ENCODE measurements around the gene PGC. TPM values are rescaled to one million over a fixed set of nuclear protein-coding genes. Genes with fewer than 3 reads are reported as not detected.

Gene PGC
- total RNA-seq, 1 experiment from 2014 or later = not detected

GRCh38 chr6:41728073-41728936 is 18.9 kb downstream of the PGC start:
- H3K36me3 ChIP-seq = no peaks in the 10 kb centered on the region
- H3K27me3 ChIP-seq = no peaks in the 10 kb centered on the region
- DNase-seq = no peak
- no peaks in the 10 kb centered on the region for H3K9me3 ChIP-seq
- H3K4me3 ChIP-seq = no peak overlapping the region

- Histone ChIP-seq H3K4me3 (no peak overlapping the region), H3K36me3 (no peaks in the 10 kb centered on the region), H3K27me3 (no peaks in the 10 kb centered on the region), H3K9me3 (no peaks in the 10 kb centered on the region)
- DNase-seq = no peak
Measured at GRCh38 chr6:41727705-41728072, 19.5 kb downstream of the PGC start.

GRCh38 chr6:41726876-41727275 is 20.3 kb downstream of the PGC start:
- Histone ChIP-seq H3K36me3 (no peaks in the 10 kb centered on the region), H3K9me3 (no peaks in the 10 kb centered on the region), H3K4me3 (no peak overlapping the region), H3K27me3 (no peaks in the 10 kb centered on the region)
- no peak for DNase-seq

GRCh38 chr6:41724586-41725501 is 22.4 kb downstream of the PGC start:
- Histone ChIP-seq H3K36me3 (no peaks in the 10 kb centered on the region), H3K27me3 (no peaks in the 10 kb centered on the region), H3K4me3 (no peak overlapping the region), H3K9me3 (no peaks in the 10 kb centered on the region)
- DNase-seq = no peak

GRCh38 chr6:41724228-41724580 is 23.0 kb downstream of the PGC start:
- Histone ChIP-seq H3K4me3 (no peak overlapping the region), H3K27me3 (no peaks in the 10 kb centered on the region), H3K9me3 (no peaks in the 10 kb centered on the region), H3K36me3 (no peaks in the 10 kb centered on the region)
- no peak for DNase-seq

GRCh38 chr6:41723530-41724227 is 23.5 kb downstream of the PGC start:
- Histone ChIP-seq H3K4me3 (no peak overlapping the region), H3K27me3 (no peaks in the 10 kb centered on the region), H3K9me3 (no peaks in the 10 kb centered on the region), H3K36me3 (no peaks in the 10 kb centered on the region)
- DNase-seq = peak; percentile 43

GRCh38 chr6:41722969-41723529 is 24.1 kb downstream of the PGC start:
- H3K36me3 ChIP-seq = no peaks in the 10 kb centered on the region

GRCh38 chr6:41721414-41721813 is 25.8 kb downstream of the PGC start:
- DNase-seq = no peak
- Histone ChIP-seq H3K4me3 (no peak overlapping the region), H3K9me3 (no peaks in the 10 kb centered on the region), H3K27me3 (no peaks in the 10 kb centered on the region), H3K36me3 (no peaks in the 10 kb centered on the region)

More at GRCh38 chr6:41722969-41723529, 24.1 kb downstream of the PGC start:
- no peak for DNase-seq
- H3K4me3 ChIP-seq = no peak overlapping the region
- no peaks in the 10 kb centered on the region for H3K9me3 ChIP-seq
- no peaks in the 10 kb centered on the region for H3K27me3 ChIP-seq

- H3K4me3 ChIP-seq = no peak overlapping the region
- DNase-seq = no peak
Measured at GRCh38 chr6:41720783-41721182, 26.4 kb downstream of the PGC start.

GRCh38 chr6:41720262-41720620 is 27.0 kb downstream of the PGC start:
- no peaks in the 10 kb centered on the region for H3K27me3 ChIP-seq
- no peak for DNase-seq
- no peaks in the 10 kb centered on the region for H3K36me3 ChIP-seq
- no peaks in the 10 kb centered on the region for H3K9me3 ChIP-seq
- no peak overlapping the region for H3K4me3 ChIP-seq

More at GRCh38 chr6:41720783-41721182, 26.4 kb downstream of the PGC start:
- Histone ChIP-seq H3K9me3 (no peaks in the 10 kb centered on the region), H3K36me3 (no peaks in the 10 kb centered on the region), H3K27me3 (no peaks in the 10 kb centered on the region)

GRCh38 chr6:41719436-41720261 is 27.5 kb downstream of the PGC start:
- H3K4me3 ChIP-seq = no peak overlapping the region

GRCh38 chr6:41718828-41719227 is 28.4 kb downstream of the PGC start:
- no peaks in the 10 kb centered on the region for H3K27me3 ChIP-seq
- H3K4me3 ChIP-seq = no peak overlapping the region
- no peaks in the 10 kb centered on the region for H3K36me3 ChIP-seq
- H3K9me3 ChIP-seq = no peaks in the 10 kb centered on the region
- no peak for DNase-seq

More at GRCh38 chr6:41719436-41720261, 27.5 kb downstream of the PGC start:
- DNase-seq = no peak
- no peaks in the 10 kb centered on the region for H3K36me3 ChIP-seq
- H3K27me3 ChIP-seq = no peaks in the 10 kb centered on the region
- no peaks in the 10 kb centered on the region for H3K9me3 ChIP-seq

GRCh38 chr6:41717392-41717736 is 29.8 kb downstream of the PGC start:
- no peaks in the 10 kb centered on the region for H3K9me3 ChIP-seq
- no peak overlapping the region for H3K4me3 ChIP-seq
- H3K36me3 ChIP-seq = no peaks in the 10 kb centered on the region
- no peaks in the 10 kb centered on the region for H3K27me3 ChIP-seq
- DNase-seq = no peak

GRCh38 chr6:41716516-41717391 is 30.4 kb downstream of the PGC start:
- H3K9me3 ChIP-seq = no peaks in the 10 kb centered on the region
- H3K27me3 ChIP-seq = no peaks in the 10 kb centered on the region
- H3K36me3 ChIP-seq = no peaks in the 10 kb centered on the region
- no peak overlapping the region for H3K4me3 ChIP-seq
- no peak for DNase-seq

- no peak for DNase-seq
- no peaks in the 10 kb centered on the region for H3K27me3 ChIP-seq
- H3K36me3 ChIP-seq = no peaks in the 10 kb centered on the region
Measured at GRCh38 chr6:41715795-41716515, 31.2 kb downstream of the PGC start.

More at GRCh38 chr6:41715795-41716515, 31.2 kb downstream of the PGC start:
- H3K9me3 ChIP-seq = no peaks in the 10 kb centered on the region
- H3K4me3 ChIP-seq = no peak overlapping the region

Data from MG63 (cell line).